ENCODE data around the gene APMAP.

Gene APMAP

GRCh38 chr20:24958506-24959385 is 33.8 kb downstream of the APMAP start:
- Histone ChIP-seq H3K36me3 (ENCODE audit: low read length) (no peaks in the 10 kb centered on the region), H3K4me3 (ENCODE audit: insufficient read depth, low read length, poor library complexity, severe bottlenecking) (no peak overlapping the region), H3K27ac (ENCODE audit: low read depth, low read length) (no peak overlapping the region), H3K27me3 (ENCODE audit: low read length) (no peaks in the 10 kb centered on the region), H4K20me1 (ENCODE audit: low read depth, low read length) (no peaks in the 10 kb centered on the region), H3K9ac (ENCODE audit: low read length) (no peak overlapping the region), H3K9me3 (ENCODE audit: insufficient read depth, low read length) (no peaks in the 10 kb centered on the region), H3K9me2 (replicated peaks; ENCODE audit: insufficient read depth, low read length) (no peaks in the 10 kb centered on the region), H3K4me2 (ENCODE audit: low read depth, low read length, poor library complexity, severe bottlenecking) (no peak overlapping the region), H3F3A (ENCODE audit: insufficient read depth) (no peaks in the 10 kb centered on the region), H2AFZ (ENCODE audit: low read depth, low read length, severe bottlenecking) (no peak overlapping the region), H3K79me2 (ENCODE audit: insufficient read depth, low read length) (no peaks in the 10 kb centered on the region)
- TF ChIP-seq CTCF (IDR thresholded peaks at IDR 0.05; ENCODE audit: insufficient read depth, low read length, poor library complexity, severe bottlenecking): no peak
- no peak for TF ChIP-seq EZH2phosphoT487 (conservative IDR thresholded peaks at IDR 0.05; ENCODE audit: low read length)

GRCh38 chr20:24957326-24958016 is 35.1 kb downstream of the APMAP start:
- H3K9me3 ChIP-seq (ENCODE audit: insufficient read depth, low read length): no peaks in the 10 kb centered on the region
- no peaks in the 10 kb centered on the region for H3K9me2 ChIP-seq (replicated peaks; ENCODE audit: insufficient read depth, low read length)
- no peaks in the 10 kb centered on the region for H3K27me3 ChIP-seq (ENCODE audit: low read length)
- no peak overlapping the region for H3K9ac ChIP-seq (ENCODE audit: low read length)
- no peak overlapping the region for H3K4me2 ChIP-seq (ENCODE audit: low read depth, low read length, poor library complexity, severe bottlenecking)
- no peak overlapping the region for H3K27ac ChIP-seq (ENCODE audit: low read depth, low read length)
- no peak overlapping the region for H3K4me3 ChIP-seq (ENCODE audit: insufficient read depth, low read length, poor library complexity, severe bottlenecking)
- H3K79me2 ChIP-seq (ENCODE audit: insufficient read depth, low read length): no peaks in the 10 kb centered on the region
- H4K20me1 ChIP-seq (ENCODE audit: low read depth, low read length): no peaks in the 10 kb centered on the region
- no peaks in the 10 kb centered on the region for H3F3A ChIP-seq (ENCODE audit: insufficient read depth)
- no peak overlapping the region for H2AFZ ChIP-seq (ENCODE audit: low read depth, low read length, severe bottlenecking)
- H3K36me3 ChIP-seq (ENCODE audit: low read length): no peaks in the 10 kb centered on the region
- TF ChIP-seq CTCF (IDR thresholded peaks at IDR 0.05; ENCODE audit: insufficient read depth, low read length, poor library complexity, severe bottlenecking) (no peak), EZH2phosphoT487 (conservative IDR thresholded peaks at IDR 0.05; ENCODE audit: low read length) (no peak)

- no peak for TF ChIP-seq CTCF (IDR thresholded peaks at IDR 0.05; ENCODE audit: insufficient read depth, low read length, poor library complexity, severe bottlenecking)
- TF ChIP-seq EZH2phosphoT487 (conservative IDR thresholded peaks at IDR 0.05; ENCODE audit: low read length): no peak
- H3K4me2 ChIP-seq (ENCODE audit: low read depth, low read length, poor library complexity, severe bottlenecking): no peak overlapping the region
- H3K4me3 ChIP-seq (ENCODE audit: insufficient read depth, low read length, poor library complexity, severe bottlenecking): no peak overlapping the region
- no peaks in the 10 kb centered on the region for H3K9me3 ChIP-seq (ENCODE audit: insufficient read depth, low read length)
- no peaks in the 10 kb centered on the region for H4K20me1 ChIP-seq (ENCODE audit: low read depth, low read length)
- H3K27ac ChIP-seq (ENCODE audit: low read depth, low read length): no peak overlapping the region
- H3K27me3 ChIP-seq (ENCODE audit: low read length): no peaks in the 10 kb centered on the region
- H3K36me3 ChIP-seq (ENCODE audit: low read length): no peaks in the 10 kb centered on the region
- no peak overlapping the region for H3K9ac ChIP-seq (ENCODE audit: low read length)
- no peak overlapping the region for H2AFZ ChIP-seq (ENCODE audit: low read depth, low read length, severe bottlenecking)
- no peaks in the 10 kb centered on the region for H3K9me2 ChIP-seq (replicated peaks; ENCODE audit: insufficient read depth, low read length)
- no peaks in the 10 kb centered on the region for H3F3A ChIP-seq (ENCODE audit: insufficient read depth)
- no peaks in the 10 kb centered on the region for H3K79me2 ChIP-seq (ENCODE audit: insufficient read depth, low read length)
Observed at GRCh38 chr20:24956001-24956841, 36.3 kb downstream of the APMAP start.
